ENCODE results near the gene SNRNP25.

Gene SNRNP25

DNA sequence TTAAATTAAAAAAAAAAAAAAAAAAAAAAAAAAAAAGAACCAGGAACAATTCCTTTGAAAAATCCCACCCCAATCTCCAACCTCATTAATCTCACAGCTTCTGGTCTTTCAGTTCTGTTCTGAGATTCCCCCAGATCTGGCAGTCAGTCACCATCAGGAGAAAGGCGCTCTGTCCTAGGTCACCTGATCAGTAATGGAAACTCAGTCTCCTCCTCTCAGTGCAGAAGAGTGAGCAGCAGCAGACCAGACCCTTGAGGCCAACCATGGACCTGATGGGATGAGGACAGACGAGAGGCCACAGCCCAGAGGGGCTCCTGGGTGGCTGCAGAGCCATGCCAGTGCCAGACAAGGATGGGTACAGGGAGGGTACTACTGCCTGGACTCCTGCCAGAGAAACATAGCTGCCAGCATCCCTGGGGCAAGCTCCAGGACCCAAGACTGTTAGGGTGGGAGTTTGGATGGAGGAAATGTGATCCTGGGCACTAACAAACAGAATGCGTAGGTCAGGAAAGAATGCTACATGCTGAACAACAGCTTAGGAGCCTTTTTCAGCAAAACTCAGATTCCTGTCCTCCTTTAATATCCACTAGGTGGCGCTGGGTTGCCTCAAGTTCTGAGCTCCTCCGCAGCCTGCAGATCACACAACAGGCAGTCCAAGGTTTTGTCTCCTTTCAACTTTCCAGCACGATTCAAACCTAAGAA, 53.1 kb downstream of the SNRNP25 start:
- TF ChIP-seq TAF1 (IDR thresholded peaks at IDR 0.05; ENCODE audit: borderline replicate concordance, insufficient read depth, low read length) (no peak), POLR2AphosphoS5 (IDR thresholded peaks at IDR 0.05; ENCODE audit: low read depth, low read length) (no peak)
